ENCODE measurements around the gene MCF2L.

The MCF2L gene

GRCh38 chr13:112962911-112963625 lies 5.9 kb upstream of the MCF2L start:
- no peak for DNase-seq

GRCh38 chr13:112963641-112964040 lies 5.4 kb upstream of the MCF2L start:
- DNase-seq = no peak

- DNase-seq = no peak
Observed at GRCh38 chr13:112964971-112965492, 4.0 kb upstream of the MCF2L start.

GRCh38 chr13:112965573-112966115 lies 3.4 kb upstream of the MCF2L start:
- DNase-seq = no peak

- no peak for DNase-seq
Observed at GRCh38 chr13:112966776-112967175, 2.2 kb upstream of the MCF2L start.

GRCh38 chr13:112967686-112968379 lies 1.2 kb upstream of the MCF2L start:
- DNase-seq = no peak

GRCh38 chr13:112968380-112968909 lies 569 bp upstream of the MCF2L start:
- peak; percentile 62 for DNase-seq

- DNase-seq = no peak
Observed at GRCh38 chr13:112969692-112970338, 801 bp downstream of the MCF2L start.

GRCh38 chr13:112970552-112971287 lies 1.7 kb downstream of the MCF2L start:
- DNase-seq = no peak

- DNase-seq = no peak
Observed at GRCh38 chr13:112971288-112971643, 2.3 kb downstream of the MCF2L start.

GRCh38 chr13:112972258-112972657 lies 3.2 kb downstream of the MCF2L start:
- DNase-seq = no peak

- DNase-seq = no peak
Observed at GRCh38 chr13:112972867-112973576, 4.0 kb downstream of the MCF2L start.

GRCh38 chr13:112973577-112973951 lies 4.5 kb downstream of the MCF2L start:
- DNase-seq = no peak

GRCh38 chr13:112974125-112974524 lies 5.1 kb downstream of the MCF2L start:
- DNase-seq = no peak

GRCh38 chr13:112974671-112975070 lies 5.7 kb downstream of the MCF2L start:
- DNase-seq = no peak

- DNase-seq = no peak
Observed at GRCh38 chr13:112975401-112975939, 6.5 kb downstream of the MCF2L start.

- DNase-seq = no peak
Observed at GRCh38 chr13:112976526-112976925, 7.5 kb downstream of the MCF2L start.

- no peak for DNase-seq
Observed at GRCh38 chr13:112977091-112977490, 8.1 kb downstream of the MCF2L start.

GRCh38 chr13:112977525-112977924 lies 8.5 kb downstream of the MCF2L start:
- DNase-seq = no peak

- no peak for DNase-seq
Observed at GRCh38 chr13:112978561-112979405, 9.8 kb downstream of the MCF2L start.

Measured in CD4-positive, alpha-beta T cell treated with Interleukin-17A for 4 hours (primary cell).